ENCODE data around the gene HPN.

Gene HPN

GRCh38 chr19:35000647-35001501 is 40.6 kb upstream of the HPN start:
- H3K9me3 ChIP-seq (ENCODE audit: control insufficient read depth, insufficient read depth, low read depth, low read length): no peaks in the 10 kb centered on the region
- H3K36me3 ChIP-seq (ENCODE audit: control insufficient read depth in 2 of 2, insufficient read depth in 1 of 2, low read length in 2 of 2): peaks cover 40% of the 10 kb centered on the region in 2 experiments
- H3K4me3 ChIP-seq (ENCODE audit: low read depth, low read length): peak overlapping the region; percentile 63
- CTCF ChIA-PET: interaction anchor here (0.6 to 4.3 kb wide), 13 partner anchors 11 to 548 kb away, joined by 3 to 35 read pairs (median 3); no protein-coding TSS in a partner anchor
- POLR2A ChIA-PET: interaction anchor here (0.7 to 3.0 kb wide), 10 partner anchors 10 to 323 kb away, joined by 3 to 20 read pairs (median 6); partner anchors contain the start of genes SCGB2B2, SCN1B, ZNF30 and ZNF302
- peaks cover 38% of the 10 kb centered on the region for H3K4me1 ChIP-seq (ENCODE audit: control insufficient read depth, insufficient read depth, low read length)
- peak overlapping the region; percentile 98 for H3K27ac ChIP-seq (ENCODE audit: extremely low read depth, low read depth, low read length)
- no peak for TF ChIP-seq ZNF211 (tag by site-specific recombination; IDR thresholded peaks at IDR 0.05; ENCODE audit: low read depth)
- peak; percentile 32; the same call in 1 of the 2 replicates for TF ChIP-seq HIC1 (tag by site-specific recombination; IDR thresholded peaks at IDR 0.05)
- no peak for TF ChIP-seq ZBTB44 (tag by site-specific recombination; IDR thresholded peaks at IDR 0.05)
- 0 out of 2 replicates have a peak, but pooled peaks have one; percentile 26 for TF ChIP-seq REST (tag by site-specific recombination; IDR thresholded peaks at IDR 0.05)
- no peak for TF ChIP-seq ZNF768 (tag by site-specific recombination; IDR thresholded peaks at IDR 0.05)
- TF ChIP-seq PRDM6 (tag by site-specific recombination; IDR thresholded peaks at IDR 0.05): no peak
- TF ChIP-seq REPIN1 (tag by site-specific recombination; IDR thresholded peaks at IDR 0.05; ENCODE audit: low read depth): no peak
- no peak for TF ChIP-seq ZNF645 (tag by site-specific recombination; IDR thresholded peaks at IDR 0.05)
- peak; percentile 63 for TF ChIP-seq SP2 (tag by site-specific recombination; IDR thresholded peaks at IDR 0.05)
- no peak for TF ChIP-seq BCL11A (tag by site-specific recombination; IDR thresholded peaks at IDR 0.05; ENCODE audit: low read depth)
- TF ChIP-seq ZNF747 (tag by site-specific recombination; IDR thresholded peaks at IDR 0.05): no peak
- TF ChIP-seq ZSCAN4 (tag by site-specific recombination; IDR thresholded peaks at IDR 0.05): peak; percentile 94
- peak; percentile 73 for TF ChIP-seq ZXDB (tag by site-specific recombination; IDR thresholded peaks at IDR 0.05)
- no peak for TF ChIP-seq ZNF560 (tag by site-specific recombination; IDR thresholded peaks at IDR 0.05; ENCODE audit: borderline replicate concordance)
- no peak for TF ChIP-seq ZNF529 (tag by site-specific recombination; IDR thresholded peaks at IDR 0.05; ENCODE audit: insufficient replicate concordance)
- TF ChIP-seq ZNF585B (tag by site-specific recombination; IDR thresholded peaks at IDR 0.05): no peak
- TF ChIP-seq ZBTB7A (tag by site-specific recombination; IDR thresholded peaks at IDR 0.05; ENCODE audit: low read depth): peak; percentile 91
- peak; percentile 79 for TF ChIP-seq ZBTB17 (tag by site-specific recombination; IDR thresholded peaks at IDR 0.05)
- TF ChIP-seq ZNF791 (tag by site-specific recombination; IDR thresholded peaks at IDR 0.05): no peak
- TF ChIP-seq ZNF621 (tag by site-specific recombination; IDR thresholded peaks at IDR 0.05): no peak
- no peak for TF ChIP-seq ZBTB1 (tag by site-specific recombination; IDR thresholded peaks at IDR 0.05)
- no peak for TF ChIP-seq SCRT1 (tag by site-specific recombination; IDR thresholded peaks at IDR 0.05; ENCODE audit: borderline replicate concordance)
- TF ChIP-seq ZNF18 (tag by site-specific recombination; IDR thresholded peaks at IDR 0.05): peak; percentile 78; the same call in 1 of the 2 replicates
